Measurements from ENCODE around the gene IL36B.

IL36B gene

DNA sequence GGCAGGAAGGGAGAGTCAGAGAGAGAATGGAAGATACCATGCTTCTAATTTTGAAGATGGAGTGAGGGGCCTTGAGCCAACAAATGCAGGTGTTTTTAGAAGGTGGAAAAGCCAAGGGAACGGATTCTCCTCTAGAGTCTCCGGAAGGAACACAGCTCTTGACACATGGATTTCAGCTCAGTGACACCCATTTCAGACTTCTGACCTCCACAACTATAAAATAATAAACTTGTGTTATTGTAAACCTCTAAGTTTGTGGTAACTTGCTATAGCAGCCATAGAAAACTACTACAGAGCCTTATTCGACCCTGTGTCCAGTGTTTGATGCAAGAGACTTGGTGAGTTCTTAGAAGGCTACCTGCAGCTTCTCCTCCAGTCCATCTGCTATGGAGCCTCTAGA, 22.9 kb upstream of the IL36B start:
- DNase-seq (ENCODE audit: low spot score), result no peak

DNA sequence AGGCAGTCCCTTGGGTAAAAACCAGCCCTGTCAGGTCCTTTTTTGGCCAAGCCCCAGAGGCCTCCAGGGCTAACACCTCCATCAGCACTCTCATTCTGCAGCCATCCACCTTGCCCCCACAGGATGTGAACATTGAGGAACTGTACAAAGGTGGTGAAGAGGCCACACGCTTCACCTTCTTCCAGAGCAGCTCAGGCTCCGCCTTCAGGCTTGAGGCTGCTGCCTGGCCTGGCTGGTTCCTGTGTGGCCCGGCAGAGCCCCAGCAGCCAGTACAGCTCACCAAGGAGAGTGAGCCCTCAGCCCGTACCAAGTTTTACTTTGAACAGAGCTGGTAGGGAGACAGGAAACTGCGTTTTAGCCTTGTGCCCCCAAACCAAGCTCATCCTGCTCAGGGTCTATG, 22.4 kb upstream of the IL36B start:
- no peak for DNase-seq (ENCODE audit: low spot score)

DNA sequence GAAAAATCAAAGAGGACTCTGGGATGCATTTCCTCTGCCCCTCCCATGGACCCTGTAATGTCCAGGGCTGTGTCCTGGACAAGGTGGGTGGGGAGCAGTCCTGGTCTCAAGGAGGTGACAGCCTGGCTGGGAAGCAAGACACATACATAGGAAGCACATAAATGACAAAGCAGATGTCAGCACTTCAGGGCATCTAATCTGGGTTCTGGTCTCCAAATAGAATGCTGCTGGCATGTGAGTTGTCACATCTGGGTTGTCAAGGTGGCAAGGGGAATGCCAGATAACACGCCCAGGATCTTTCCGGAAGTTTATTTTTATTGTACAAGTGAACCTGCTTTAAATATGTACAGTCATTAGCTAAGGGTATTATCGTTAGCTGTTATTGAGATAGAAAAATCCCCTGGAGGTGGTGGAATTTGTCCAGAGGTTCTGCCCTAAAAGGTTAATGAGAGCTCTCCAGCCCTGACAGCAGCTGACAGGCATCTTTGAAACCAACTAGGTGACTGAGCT, 20.7 kb upstream of the IL36B start:
- DNase-seq (ENCODE audit: low spot score), result no peak

DNA sequence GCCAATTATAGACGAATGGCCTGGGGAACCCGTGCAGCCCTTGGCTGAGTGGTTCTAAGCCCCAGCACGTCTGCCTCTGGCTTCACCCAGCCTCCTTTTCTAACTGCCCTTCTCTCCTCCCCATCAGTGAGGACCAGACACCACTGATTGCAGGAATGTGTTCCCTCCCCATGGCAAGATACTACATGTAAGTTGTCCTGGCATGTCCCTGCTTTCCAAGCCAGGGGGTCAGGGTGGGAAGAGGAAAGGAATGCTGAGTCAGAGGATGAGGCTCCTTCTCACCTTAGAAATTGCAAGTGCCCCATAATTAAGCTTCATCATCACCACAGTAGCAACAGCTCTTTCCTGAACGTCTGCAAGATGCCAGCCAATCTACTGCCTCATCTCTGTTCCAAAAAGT, 19.9 kb upstream of the IL36B start:
- no peak for DNase-seq (ENCODE audit: low spot score)

DNA sequence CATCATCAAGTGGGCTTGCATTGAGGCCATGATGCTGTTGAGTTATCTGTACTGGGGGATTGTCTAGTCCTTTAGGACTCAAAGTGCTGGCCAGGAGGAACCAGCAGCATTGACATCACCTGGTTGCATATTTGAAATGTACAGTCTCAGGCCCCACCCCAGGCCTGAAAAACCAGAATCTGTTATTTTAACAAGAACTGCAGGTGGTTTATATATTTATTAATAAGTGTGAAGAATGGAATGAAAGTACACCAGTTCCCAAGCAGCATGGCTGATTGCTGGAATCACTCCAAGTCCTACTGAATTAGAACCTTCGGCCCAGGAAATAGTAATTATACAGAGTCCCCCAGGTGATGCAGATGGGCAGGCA, 17.9 kb upstream of the IL36B start:
- no peak for DNase-seq (ENCODE audit: low spot score)

DNA sequence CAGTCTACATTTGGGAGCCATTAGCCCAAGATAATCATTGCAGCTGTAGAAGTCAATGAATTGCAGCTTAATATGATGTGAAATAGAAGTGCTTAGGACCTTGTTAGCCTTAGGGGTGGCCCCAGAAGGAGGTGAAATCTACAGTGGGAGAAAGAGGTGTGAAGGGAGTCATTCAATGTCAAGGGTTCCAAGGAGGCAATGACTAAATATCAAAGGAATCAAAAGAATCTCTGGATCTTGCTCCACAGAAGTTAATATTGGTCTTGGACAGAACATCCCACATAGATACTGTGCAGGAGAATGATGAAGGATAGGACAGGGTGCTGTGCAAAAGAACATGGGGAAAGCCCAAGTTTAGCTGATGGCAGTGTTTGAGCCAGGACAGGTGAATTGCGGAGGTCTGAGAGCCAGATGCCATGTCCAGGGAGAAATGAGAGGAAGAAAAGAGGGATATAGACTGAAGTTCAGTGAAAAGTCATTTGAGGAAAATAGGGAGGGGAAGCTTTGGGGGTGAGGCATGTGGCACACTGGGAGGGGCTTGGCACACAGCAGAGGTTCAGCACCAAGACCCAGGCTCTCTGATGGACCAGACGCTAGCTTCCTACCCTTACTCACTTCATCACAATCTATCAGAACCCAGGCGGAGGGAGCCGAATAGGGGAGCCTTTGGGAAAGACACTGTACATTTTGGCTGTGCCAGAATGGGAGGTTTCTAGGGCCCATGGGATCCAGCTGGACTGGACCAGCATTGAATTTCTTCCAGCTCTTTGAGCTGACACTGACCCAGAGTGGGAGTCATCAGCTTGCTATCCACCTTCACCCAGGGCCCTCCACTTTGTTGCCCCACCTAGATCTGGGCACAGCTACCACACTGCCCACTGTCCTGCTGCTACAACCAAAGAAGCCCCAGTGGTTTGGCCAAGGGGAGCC, 17.3 kb upstream of the IL36B start:
- DNase-seq (ENCODE audit: low spot score), result no peak

DNA sequence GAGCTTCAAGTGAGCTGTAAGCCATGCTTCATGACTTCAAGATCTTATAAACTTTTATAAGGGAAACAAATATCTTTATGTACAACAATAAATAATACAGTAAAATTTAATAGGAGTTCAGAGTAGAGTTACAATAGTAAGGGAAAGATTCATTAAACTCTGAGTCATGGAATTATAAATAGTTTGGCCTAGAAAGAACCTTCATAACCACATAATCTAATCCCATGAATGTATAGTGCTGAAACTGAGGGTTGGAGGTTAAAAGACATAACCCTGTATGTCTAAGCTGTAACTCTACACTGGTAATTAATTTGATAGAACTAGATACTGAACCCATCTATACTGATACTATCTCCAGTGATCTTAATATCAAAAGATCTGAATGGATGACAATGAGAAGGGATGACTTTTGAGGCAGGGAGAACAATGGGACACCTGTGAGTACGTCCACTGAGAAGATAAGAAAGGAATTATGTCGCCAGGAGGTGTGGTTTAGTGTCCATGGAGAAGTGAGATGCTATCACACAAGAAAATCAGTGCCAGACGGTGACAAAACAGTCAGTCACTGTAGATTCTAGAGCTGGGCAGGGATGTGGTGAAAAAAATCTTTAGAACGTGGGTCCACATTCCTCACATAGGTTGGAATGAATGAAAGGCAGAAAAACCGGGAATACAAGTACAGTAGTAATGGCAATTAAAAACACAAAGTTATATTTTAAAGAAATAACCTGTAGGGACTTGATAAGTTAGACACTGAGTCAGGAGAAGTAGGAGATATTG, 16.2 kb upstream of the IL36B start:
- no peak for DNase-seq (ENCODE audit: low spot score)

DNA sequence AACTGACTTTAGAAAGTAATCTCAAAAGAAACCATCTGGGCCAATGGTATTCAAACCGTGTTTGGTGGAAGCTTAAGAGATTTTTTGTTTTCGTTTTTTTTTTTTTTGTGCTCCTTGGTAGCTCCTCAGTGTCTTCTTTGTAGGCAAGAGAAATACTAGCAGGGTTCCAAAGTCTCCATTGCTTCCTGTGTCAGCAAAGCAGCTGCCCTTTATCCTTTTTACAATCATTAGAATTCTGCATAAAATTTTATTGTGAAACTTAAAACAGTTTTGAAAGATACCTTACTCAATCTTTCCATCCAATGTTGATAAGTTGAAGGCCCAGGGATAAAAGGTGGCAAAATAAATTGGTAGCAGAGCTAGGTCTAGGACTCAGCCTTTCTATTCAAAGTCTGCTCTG, 15.6 kb upstream of the IL36B start:
- no peak for DNase-seq (ENCODE audit: low spot score)

DNA sequence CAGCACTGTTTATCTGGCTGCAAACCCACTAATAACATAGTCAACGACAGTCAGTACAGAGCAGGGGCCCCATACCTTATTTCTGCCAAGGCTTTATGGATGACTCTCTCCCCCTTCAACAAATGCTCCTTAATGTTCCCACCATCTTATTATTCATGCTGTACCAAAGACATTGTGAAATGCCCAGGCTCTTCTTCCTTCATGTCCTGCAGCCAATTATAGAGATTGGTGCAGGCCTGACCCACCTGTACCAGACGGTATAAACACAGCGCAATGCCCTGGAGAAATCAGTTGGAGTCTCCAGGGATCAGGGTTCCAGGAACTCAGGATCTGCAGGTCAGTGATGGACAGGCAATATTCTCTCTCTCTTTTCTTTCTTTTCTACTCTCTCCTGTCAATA, 15.0 kb upstream of the IL36B start, which contains the start of gene IL1F10:
Gene IL1F10 (plus strand): TSS at position 290 of the 400 bp plus-strand sequence. CDS start 4,769 bp downstream, outside the sequence.
- no peak for DNase-seq (ENCODE audit: low spot score)

DNA sequence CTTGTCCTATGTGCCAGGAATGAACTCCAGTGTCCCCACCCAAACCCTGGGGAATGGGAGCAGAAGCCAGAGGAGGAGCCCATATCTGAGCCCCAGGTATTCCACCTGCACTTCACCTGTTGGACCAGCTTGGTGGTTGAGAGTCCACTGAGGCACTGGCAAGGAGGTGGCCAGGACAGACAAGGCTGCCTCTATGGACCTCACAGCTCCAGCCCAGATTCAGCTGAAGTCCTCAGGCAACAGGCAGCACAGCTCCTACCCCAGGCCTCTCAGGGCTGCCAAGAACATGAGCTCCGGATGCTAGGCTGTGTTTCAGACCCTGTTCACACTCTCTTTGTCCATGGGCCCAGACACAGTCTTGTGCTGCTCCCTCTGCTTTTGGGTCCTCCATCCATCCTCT, 12.2 kb upstream of the IL36B start:
- no peak for DNase-seq (ENCODE audit: low spot score)

DNA sequence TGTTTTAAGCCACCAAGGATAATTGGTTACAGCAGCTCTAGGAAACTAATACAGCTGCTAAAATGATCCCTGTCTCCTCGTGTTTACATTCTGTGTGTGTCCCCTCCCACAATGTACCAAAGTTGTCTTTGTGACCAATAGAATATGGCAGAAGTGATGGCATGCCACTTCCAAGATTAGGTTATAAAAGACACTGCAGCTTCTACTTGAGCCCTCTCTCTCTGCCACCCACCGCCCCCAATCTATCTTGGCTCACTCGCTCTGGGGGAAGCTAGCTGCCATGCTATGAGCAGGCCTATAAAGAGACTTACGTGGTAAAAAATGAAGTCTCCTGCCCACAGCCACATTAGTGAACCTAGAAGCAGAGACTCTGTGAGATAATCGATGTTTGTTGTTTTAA, 11.6 kb upstream of the IL36B start:
- no peak for DNase-seq (ENCODE audit: low spot score)

DNA sequence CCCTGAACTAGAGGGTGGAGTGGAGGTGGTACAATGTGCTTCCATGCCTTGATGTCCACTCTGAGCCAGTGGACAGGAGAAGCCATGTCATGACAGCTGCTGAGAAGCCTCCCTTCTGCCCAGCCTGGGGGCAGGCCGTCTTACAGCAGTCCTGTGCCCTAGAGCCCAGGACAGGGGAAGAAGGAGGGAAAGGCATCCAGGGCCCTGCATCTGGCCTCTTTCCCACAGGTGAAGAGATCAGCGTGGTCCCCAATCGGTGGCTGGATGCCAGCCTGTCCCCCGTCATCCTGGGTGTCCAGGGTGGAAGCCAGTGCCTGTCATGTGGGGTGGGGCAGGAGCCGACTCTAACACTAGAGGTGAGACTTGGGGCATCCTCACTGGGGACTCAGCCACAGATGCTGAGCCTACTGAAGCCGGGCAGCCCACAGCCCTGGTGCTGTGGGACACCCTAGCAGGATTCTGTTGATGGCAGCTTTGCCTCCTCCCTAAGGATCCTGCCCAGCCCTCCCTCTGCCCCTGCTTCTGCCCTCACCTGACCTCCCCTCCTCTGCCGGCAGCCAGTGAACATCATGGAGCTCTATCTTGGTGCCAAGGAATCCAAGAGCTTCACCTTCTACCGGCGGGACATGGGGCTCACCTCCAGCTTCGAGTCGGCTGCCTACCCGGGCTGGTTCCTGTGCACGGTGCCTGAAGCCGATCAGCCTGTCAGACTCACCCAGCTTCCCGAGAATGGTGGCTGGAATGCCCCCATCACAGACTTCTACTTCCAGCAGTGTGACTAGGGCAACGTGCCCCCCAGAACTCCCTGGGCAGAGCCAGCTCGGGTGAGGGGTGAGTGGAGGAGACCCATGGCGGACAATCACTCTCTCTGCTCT, 9.5 kb upstream of the IL36B start:
- no peak for DNase-seq (ENCODE audit: low spot score)

DNA sequence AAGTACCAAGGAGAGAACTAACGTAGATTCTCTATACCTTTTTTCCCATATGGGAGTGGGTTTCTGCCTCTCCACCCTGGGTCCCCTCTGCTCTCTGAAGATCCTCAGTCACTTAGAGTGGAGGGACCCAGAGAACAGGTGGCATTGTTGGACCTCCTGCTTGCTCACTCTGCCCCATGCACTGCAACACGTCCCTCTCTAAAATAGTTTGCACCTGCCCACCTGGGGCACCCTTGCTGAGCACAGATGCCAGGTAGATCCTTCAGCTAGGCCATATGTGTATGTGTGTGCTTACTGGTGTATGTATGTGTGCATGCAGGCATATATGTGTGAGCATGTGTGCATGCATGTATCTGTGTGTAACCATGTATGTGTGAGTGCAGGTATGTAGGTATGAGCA, 8.6 kb upstream of the IL36B start:
- no peak for DNase-seq (ENCODE audit: low spot score)

DNA sequence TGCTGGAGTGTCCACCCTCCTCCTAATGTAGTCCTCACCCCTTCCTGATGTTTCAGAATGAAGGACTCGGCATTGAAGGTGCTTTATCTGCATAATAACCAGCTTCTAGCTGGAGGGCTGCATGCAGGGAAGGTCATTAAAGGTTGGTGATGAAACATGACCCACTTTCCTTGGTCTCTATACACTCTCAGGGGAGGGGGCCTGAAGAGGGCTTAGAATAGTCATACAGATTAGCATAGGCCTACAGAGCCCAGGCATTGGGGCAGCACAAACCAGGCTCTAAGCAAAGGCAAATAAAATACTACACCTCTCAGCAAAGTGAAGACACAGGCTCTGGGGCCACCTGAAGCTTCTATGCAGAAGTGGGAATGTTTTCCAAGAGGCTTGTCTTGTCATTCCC, 8.1 kb upstream of the IL36B start:
- DNase-seq (ENCODE audit: low spot score), result no peak

DNA sequence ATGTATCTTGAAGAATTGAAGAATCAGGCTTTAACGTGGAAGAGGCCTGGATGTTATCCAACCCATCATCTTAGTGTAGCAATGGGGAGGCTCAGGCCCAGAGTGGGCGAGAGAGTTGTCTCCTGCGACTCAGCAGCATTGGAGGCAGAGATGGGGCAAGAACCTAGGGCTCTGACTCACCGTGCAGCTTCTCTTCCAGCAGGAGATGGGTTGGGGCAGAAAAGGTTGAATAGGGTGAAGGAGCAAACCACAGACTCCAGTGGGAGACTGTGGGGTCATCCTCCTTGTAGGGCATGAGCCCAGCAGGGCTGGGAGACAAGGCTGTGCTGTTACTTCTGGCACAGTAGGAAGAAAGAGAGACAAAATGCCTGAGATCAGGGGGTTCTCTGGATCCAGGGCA, 7.7 kb upstream of the IL36B start:
- no peak for DNase-seq (ENCODE audit: low spot score)

DNA sequence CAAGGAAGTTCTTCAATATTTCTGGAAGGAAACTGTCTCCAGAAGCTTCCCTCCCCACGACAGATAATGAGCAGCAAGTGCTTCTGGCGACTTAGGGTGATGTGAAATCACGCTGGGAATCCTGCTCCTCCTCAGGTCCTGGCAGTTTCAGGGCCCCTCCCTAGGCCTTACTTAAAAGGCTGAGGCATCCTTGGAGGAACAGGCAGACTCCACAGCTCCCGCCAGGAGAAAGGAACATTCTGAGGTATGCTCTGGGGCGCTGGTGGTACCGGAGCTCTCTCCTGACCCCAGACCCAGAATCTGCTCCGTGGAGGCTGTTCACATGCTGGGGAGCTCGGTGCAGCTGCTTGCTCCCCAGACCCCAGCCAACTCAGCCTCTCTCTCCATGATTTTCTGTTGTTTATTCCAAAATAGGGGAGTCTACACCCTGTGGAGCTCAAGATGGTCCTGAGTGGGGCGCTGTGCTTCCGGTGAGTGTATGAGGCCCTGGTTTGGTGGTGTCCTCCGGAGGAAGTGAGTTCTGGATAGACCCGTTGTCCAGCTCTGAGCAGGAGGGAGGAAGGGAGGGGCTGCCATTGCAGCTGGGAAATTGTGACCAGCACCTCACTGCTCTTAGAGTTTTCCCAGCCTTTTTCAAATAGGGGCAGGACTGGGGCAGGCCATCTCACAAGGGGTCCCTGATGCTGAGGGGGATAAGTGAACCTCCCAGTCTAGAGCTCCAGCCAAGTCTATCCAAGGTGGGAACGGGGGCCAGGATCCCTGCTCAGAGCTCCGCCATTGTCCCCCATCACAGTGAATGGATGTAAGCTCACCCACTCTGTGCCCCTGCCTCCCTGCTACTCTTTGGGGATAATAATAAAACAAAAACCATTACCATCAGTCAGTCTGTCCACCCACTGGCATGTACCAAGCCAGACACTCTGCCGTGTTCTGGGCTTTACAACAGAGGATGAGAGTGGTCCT, 6.6 kb upstream of the IL36B start, which contains the start of gene IL36RN:
Gene IL36RN (plus strand): TSS at position 201 of the 963 bp plus-strand sequence. CDS start 241 bp downstream, at position 442.
- no peak for DNase-seq (ENCODE audit: low spot score)

DNA sequence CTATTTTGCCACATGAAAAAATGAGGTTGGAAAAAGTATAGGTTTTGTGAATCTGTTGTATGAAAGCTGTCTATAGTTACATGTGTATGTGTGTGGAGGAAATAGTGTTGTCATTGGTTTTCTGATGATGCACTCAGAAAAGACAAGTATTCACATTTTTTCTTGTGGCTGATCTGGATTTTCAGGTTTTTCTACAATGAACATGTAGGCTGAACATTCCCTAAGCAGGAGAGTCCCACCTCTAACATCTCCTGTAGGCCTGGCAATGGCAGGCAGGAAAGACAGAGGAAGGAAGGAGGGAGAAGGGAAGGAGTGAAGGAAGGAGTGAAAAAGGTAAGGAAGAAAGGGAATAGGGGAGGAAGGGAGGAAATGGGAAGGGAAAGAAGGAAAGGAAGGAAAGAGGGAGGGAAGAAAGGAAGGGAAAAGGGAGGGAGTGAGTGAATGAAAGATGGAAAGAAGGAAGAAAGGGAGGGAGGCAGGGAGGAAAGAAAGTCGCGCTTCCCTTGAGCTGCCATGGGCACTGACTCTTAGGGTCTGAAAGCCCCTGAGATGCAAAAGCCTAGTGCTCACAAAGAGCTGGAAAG, 5.8 kb upstream of the IL36B start:
- no peak for DNase-seq (ENCODE audit: low spot score)

DNA sequence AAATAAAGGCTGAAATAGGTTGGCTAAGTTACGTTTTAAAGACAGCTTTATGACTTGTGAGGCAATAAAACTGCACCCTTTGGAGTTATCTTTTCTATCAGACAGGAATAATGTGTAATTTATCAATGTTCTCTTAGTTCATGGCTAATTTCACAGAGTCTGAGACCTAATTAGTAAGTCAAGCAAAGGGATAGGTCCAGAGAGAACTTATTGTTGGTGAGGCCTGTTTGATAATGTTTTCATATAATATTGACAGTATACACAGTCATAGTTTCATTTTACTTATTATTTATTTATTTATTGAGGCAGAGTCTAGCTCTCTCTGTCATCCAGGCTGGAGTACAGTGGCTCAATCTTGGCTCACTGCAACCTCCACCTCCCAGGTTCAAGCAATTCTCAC, 4.5 kb upstream of the IL36B start:
- DNase-seq (ENCODE audit: low spot score), result no peak

DNA sequence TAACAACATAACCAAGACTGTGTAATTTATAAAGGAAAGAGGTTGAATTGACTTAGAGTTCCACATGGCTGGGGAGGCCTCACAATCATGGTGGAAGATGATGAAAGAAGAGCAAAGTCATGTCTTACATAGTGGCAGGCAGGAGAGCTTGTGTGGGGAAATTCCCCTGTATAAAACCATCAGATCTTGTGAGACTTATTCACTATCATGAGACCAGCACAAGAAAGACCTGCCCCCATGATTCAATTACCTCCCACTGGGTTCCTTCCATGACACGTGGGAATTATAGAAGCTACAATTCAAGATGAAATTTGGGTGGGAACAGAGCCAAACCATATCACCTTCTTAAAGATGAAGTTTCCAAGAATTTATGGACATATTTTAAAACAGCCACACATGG, 3.9 kb upstream of the IL36B start:
- DNase-seq (ENCODE audit: low spot score), result no peak

DNA sequence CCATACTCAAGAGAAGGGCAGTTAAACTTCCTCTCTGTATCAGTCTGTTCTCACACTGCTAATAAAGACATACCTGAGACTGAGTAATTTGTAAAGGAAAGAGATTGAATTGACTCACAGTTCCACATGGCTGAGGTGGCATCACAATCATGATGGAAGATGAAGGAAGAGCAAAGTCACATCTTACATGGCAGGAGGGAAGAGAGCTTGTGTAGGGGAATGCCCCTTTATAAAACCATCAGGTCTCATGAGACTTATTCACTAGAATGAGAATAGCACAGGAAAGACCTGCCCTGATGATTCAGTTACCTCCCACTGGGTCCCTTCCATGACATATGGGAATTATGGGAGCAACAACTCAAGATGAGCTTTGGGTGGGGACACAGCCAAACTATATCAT, 1.4 kb upstream of the IL36B start:
- DNase-seq (ENCODE audit: low spot score), result no peak

Data from Ammon's horn (tissue), 1 donor.